SW480 (cell line): Measurements from ENCODE around the gene MLX.
"Not testable (repeated sequence)": the region's sequence is repeated elsewhere in the genome, so short reads cannot be mapped to it uniquely, and the experiment has no call there.

Source experiments
- DNase-seq: peaks from one replicate; pipeline ENCODE4 v3.0.0-alpha.2; 2016; ENCODE audit warnings: low spot score

Gene MLX

GRCh38 chr17:42579794-42580551, 13.1 kb downstream of the MLX start:
- DNase-seq, result no peak

GRCh38 chr17:42581744-42582270, 14.9 kb downstream of the MLX start:
- DNase-seq, result no peak

- DNase-seq, result no peak
These were observed 18.0 kb downstream of the MLX start for GRCh38 chr17:42584880-42585279.

GRCh38 chr17:42585353-42585752, 18.5 kb downstream of the MLX start:
- DNase-seq, result no peak

- DNase-seq, result no peak
These were observed 19.8 kb downstream of the MLX start for GRCh38 chr17:42586514-42587230.

GRCh38 chr17:42590886-42591285, 24.0 kb downstream of the MLX start:
- no peak for DNase-seq

GRCh38 chr17:42591411-42591810, 24.5 kb downstream of the MLX start:
- no peak for DNase-seq

- no peak for DNase-seq
These were observed 29.5 kb downstream of the MLX start for GRCh38 chr17:42596386-42596785.

- no peak for DNase-seq
These were observed 32.0 kb downstream of the MLX start for GRCh38 chr17:42598905-42599304.

GRCh38 chr17:42603318-42603717, 36.4 kb downstream of the MLX start:
- no peak for DNase-seq

GRCh38 chr17:42607769-42608168, 40.9 kb downstream of the MLX start:
- DNase-seq, result no peak

- DNase-seq, result no peak
These were observed 41.6 kb downstream of the MLX start for GRCh38 chr17:42608305-42609181.

- peak; percentile 98 for DNase-seq
These were observed 42.4 kb downstream of the MLX start, which contains the start of the genes RETREG3 and TUBG1 for GRCh38 chr17:42609182-42609813. RETREG3 (minus strand) TSS chr17:42609374; CDS start chr17:42609324, 50 bp downstream. TUBG1 (plus strand) TSS chr17:42609683; CDS start chr17:42609738, 55 bp downstream.

GRCh38 chr17:42609814-42610801, 43.2 kb downstream of the MLX start:
- not testable (repeated sequence) for DNase-seq

- DNase-seq, result no peak
These were observed 45.1 kb downstream of the MLX start for GRCh38 chr17:42612013-42612412.

- DNase-seq, result no peak
These were observed 46.9 kb downstream of the MLX start for GRCh38 chr17:42613699-42614295.

GRCh38 chr17:42617956-42618431, 51.1 kb downstream of the MLX start:
- DNase-seq, result no peak

- DNase-seq, result peak; percentile 82
These were observed 51.7 kb downstream of the MLX start for GRCh38 chr17:42618442-42619150.

- DNase-seq, result not testable (repeated sequence)
These were observed 55.1 kb downstream of the MLX start for GRCh38 chr17:42621987-42622386.
